Measurements from ENCODE around the gene ALOX12. TPM values are rescaled to one million over a fixed set of nuclear protein-coding genes. Genes with fewer than 3 reads are reported as not detected.

Gene ALOX12
- polyA plus RNA-seq, 1 of the 3 experiments (the other 2 are of a cell fraction): not detected

- TF ChIP-seq RXRA (IDR thresholded peaks at IDR 0.05; ENCODE audit: borderline replicate concordance, low read depth): no peak
These were observed 3.1 kb downstream of the ALOX12 start (continued) for GRCh38 chr17:6998855-6999508.

DNA sequence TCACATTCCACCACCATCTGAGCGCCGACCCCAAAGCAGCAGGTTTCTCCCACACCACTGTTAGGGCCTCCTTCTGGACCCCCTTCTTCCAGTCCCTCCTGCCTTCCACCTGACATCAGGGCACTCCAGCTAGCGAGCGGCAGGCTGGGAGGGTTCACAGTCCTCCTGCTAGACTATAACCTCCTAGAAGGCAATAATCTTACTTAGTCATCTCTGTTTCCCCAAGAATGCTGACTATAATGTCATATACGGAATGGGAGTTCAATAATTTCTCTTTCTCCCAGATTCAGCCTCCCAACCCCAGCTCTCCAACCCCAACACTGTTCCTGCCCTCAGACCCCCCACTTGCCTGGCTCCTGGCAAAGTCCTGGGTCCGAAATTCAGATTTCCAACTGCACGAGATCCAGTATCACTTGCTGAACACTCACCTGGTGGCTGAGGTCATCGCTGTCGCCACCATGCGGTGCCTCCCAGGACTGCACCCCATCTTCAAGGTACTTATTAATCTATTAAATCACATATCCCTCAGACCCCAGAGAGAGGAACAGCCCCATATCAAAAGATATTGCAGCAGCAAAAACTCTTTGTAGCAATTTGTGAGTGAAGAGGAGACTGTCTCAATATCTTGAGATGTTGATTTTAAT lies 5.6 kb downstream of the ALOX12 start:
- peaks cover 0 to 3% of the 10 kb centered on the region in 2 experiments; a peak in 1 of 4 replicates for H3K4me1 ChIP-seq (ENCODE audit: control insufficient read depth in 1 of 2, insufficient read depth in 2 of 2, low read depth in 1 of 2, low read length in 1 of 2)
- ChIA-PET CTCF (interaction anchor here (0.7 to 7.0 kb wide), 4 partner anchors 86 to 1317 kb away, joined by 3 to 72 read pairs (median 38); no protein-coding TSS in a partner anchor), POLR2A (no interaction called here)
- peaks cover 21 to 41% of the 10 kb centered on the region in 2 experiments for H3K36me3 ChIP-seq (replicated peaks in 1 of 2; ENCODE audit: control insufficient read depth in 1 of 2, insufficient read depth in 2 of 2, low read length in 1 of 2)
- WGBS (ENCODE audit: low lambda C conversion rate): 91% methylated on average over 10 of the region's 10 CpGs
- H3K9me2 ChIP-seq: no peaks in the 10 kb centered on the region
- H3K27me3 ChIP-seq (ENCODE audit: insufficient read depth): no peaks in the 10 kb centered on the region
- peaks cover 4% of the 10 kb centered on the region for H3F3A ChIP-seq (replicated peaks; ENCODE audit: insufficient read depth)
- TF ChIP-seq RAD21 (IDR thresholded peaks at IDR 0.05; ENCODE audit: low read length): no peak
- no peak for TF ChIP-seq RFX5 (IDR thresholded peaks at IDR 0.05; ENCODE audit: low read length)
- no peak for TF ChIP-seq TAF1 (IDR thresholded peaks at IDR 0.05; ENCODE audit: borderline replicate concordance, low read depth, low read length)
- no peak for TF ChIP-seq JUND (IDR thresholded peaks at IDR 0.05)
- TF ChIP-seq, protein P1, sequence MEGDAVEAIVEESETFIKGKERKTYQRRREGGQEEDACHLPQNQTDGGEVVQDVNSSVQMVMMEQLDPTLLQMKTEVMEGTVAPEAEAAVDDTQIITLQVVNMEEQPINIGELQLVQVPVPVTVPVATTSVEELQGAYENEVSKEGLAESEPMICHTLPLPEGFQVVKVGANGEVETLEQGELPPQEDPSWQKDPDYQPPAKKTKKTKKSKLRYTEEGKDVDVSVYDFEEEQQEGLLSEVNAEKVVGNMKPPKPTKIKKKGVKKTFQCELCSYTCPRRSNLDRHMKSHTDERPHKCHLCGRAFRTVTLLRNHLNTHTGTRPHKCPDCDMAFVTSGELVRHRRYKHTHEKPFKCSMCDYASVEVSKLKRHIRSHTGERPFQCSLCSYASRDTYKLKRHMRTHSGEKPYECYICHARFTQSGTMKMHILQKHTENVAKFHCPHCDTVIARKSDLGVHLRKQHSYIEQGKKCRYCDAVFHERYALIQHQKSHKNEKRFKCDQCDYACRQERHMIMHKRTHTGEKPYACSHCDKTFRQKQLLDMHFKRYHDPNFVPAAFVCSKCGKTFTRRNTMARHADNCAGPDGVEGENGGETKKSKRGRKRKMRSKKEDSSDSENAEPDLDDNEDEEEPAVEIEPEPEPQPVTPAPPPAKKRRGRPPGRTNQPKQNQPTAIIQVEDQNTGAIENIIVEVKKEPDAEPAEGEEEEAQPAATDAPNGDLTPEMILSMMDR (IDR thresholded peaks at IDR 0.05): peak; percentile 40
- no peak for TF ChIP-seq SMC3 (IDR thresholded peaks at IDR 0.05; ENCODE audit: low read depth, low read length)
- no peak for TF ChIP-seq YY1 (IDR thresholded peaks at IDR 0.05; ENCODE audit: low read depth)
- no peak for TF ChIP-seq CHD2 (IDR thresholded peaks at IDR 0.05; ENCODE audit: low read length, partially characterized antibody)
- no peak for TF ChIP-seq RCOR1 (IDR thresholded peaks at IDR 0.05; ENCODE audit: low read length)
- H4K20me1 ChIP-seq (ENCODE audit: insufficient read depth): peaks cover 3% of the 10 kb centered on the region; the same call in 1 of the 2 replicates
- no peaks in the 10 kb centered on the region for H3K9me3 ChIP-seq
- H3K27ac ChIP-seq (ENCODE audit: low read depth in 2 of 2, low read length in 1 of 2): no peak overlapping the region
- H3K4me3 ChIP-seq (ENCODE audit: low read depth in 2 of 2, low read length in 1 of 2): no peak overlapping the region
- H3K4me2 ChIP-seq: no peak overlapping the region
- no peak overlapping the region for H2AFZ ChIP-seq (ENCODE audit: low read depth)
- peaks cover 9% of the 10 kb centered on the region; the same call in 1 of the 2 replicates for H3K79me2 ChIP-seq (ENCODE audit: insufficient read depth)
- no peak for DNase-seq
- H3K9ac ChIP-seq: no peak overlapping the region

- H3K4me2 ChIP-seq: no peak overlapping the region
- H4K20me1 ChIP-seq (ENCODE audit: insufficient read depth): peaks cover 3% of the 10 kb centered on the region; the same call in 1 of the 2 replicates
- H3K9me2 ChIP-seq: no peaks in the 10 kb centered on the region
- H3K4me3 ChIP-seq (ENCODE audit: low read depth in 2 of 2, low read length in 1 of 2): no peak overlapping the region
- no peaks in the 10 kb centered on the region for H3K27me3 ChIP-seq (ENCODE audit: insufficient read depth)
- no peaks in the 10 kb centered on the region for H3K9me3 ChIP-seq
- peaks cover 0 to 3% of the 10 kb centered on the region in 2 experiments; a peak in 1 of 4 replicates for H3K4me1 ChIP-seq (ENCODE audit: control insufficient read depth in 1 of 2, insufficient read depth in 2 of 2, low read depth in 1 of 2, low read length in 1 of 2)
- CTCF ChIA-PET: interaction anchor here (0.7 to 7.0 kb wide), 7 partner anchors 18 to 1318 kb away, joined by 3 to 72 read pairs (median 17); no protein-coding TSS in a partner anchor
- peaks cover 15% of the 10 kb centered on the region; the same call in 1 of the 2 replicates for H3K79me2 ChIP-seq (ENCODE audit: insufficient read depth)
- H3K27ac ChIP-seq (ENCODE audit: low read depth in 2 of 2, low read length in 1 of 2): no peak overlapping the region
- 95% methylated on average over 6 of the region's 6 CpGs for WGBS (ENCODE audit: low lambda C conversion rate)
- no peak for DNase-seq
- no peak overlapping the region for H2AFZ ChIP-seq (ENCODE audit: low read depth)
- peaks cover 4% of the 10 kb centered on the region for H3F3A ChIP-seq (replicated peaks; ENCODE audit: insufficient read depth)
- H3K36me3 ChIP-seq (replicated peaks in 1 of 2; ENCODE audit: control insufficient read depth in 1 of 2, insufficient read depth in 2 of 2, low read length in 1 of 2): peaks cover 21 to 39% of the 10 kb centered on the region in 2 experiments
- no peak overlapping the region for H3K9ac ChIP-seq
- POLR2A ChIA-PET: no interaction called here
- no peak for TF ChIP-seq ELF1 (IDR thresholded peaks at IDR 0.05)
- TF ChIP-seq JUND (IDR thresholded peaks at IDR 0.05): no peak
- TF ChIP-seq FOXJ3 (CRISPR knock-in tag; IDR thresholded peaks at IDR 0.05): no peak
- TF ChIP-seq YY1 (IDR thresholded peaks at IDR 0.05; ENCODE audit: low read depth): no peak
- no peak for TF ChIP-seq POLR2AphosphoS5 (IDR thresholded peaks at IDR 0.05; ENCODE audit: low read depth, low read length)
- TF ChIP-seq REST (IDR thresholded peaks at IDR 0.05; ENCODE audit: low read depth, low read length): no peak
- no peak for TF ChIP-seq GABPA (IDR thresholded peaks at IDR 0.05; ENCODE audit: low read depth)
- TF ChIP-seq SMC3 (IDR thresholded peaks at IDR 0.05; ENCODE audit: low read depth, low read length): no peak
- no peak for TF ChIP-seq IRF3 (IDR thresholded peaks at IDR 0.05; ENCODE audit: low read depth, low read length)
- TF ChIP-seq FOSL2 (IDR thresholded peaks at IDR 0.05; ENCODE audit: borderline replicate concordance, low read depth): no peak
These were observed 6.6 kb downstream of the ALOX12 start for GRCh38 chr17:7002288-7003047.
